H1 (cell line): Measurements from ENCODE around the gene CYP2J2. TPM values are rescaled to one million over a fixed set of nuclear protein-coding genes. Genes with fewer than 3 reads are reported as not detected.

Experiments
- RAD21 ChIP-seq, 2 experiments: IDR thresholded peaks in 1 of 2; conservative IDR thresholded peaks in 1 of 2; 2 replicates each; pipeline ENCODE4 v1.6.1; 2011; ENCODE audit warnings: low read depth in 2 of 2, low read length in 2 of 2, improper control_type of control experiment in 1 of 2, inconsistent platforms in 1 of 2, mild to moderate bottlenecking in 1 of 2, moderate library complexity in 1 of 2
- polyA plus RNA-seq, 7 experiments: library from polyadenylated mRNA; depleted of rRNA in 3 of 7; stranded (reverse) in 5 of 7; unstranded in 2 of 7; fragments of >200 nt in 5 of 7; fragments of 200-250 nt in 2 of 7; gene quantifications; 1 replicate in 5 of 7; 2 replicates in 1 of 7; 4 replicates in 1 of 7; pipeline versions ENCODE4 v1.2.1 to v1.2.3, GENCODE V29; 2011 to 2013; ENCODE audit warnings: missing spikeins in 2 of 7, mixed read lengths in 2 of 7
- total RNA-seq: library from RNA; stranded (reverse); fragmentation: NEBNext Ultra II Directional; extraction: Animal tissue kit (Norgen Biotek cat#: 25700); gene quantifications from 2 replicates; pipeline ENCODE4 v1.2.1, GENCODE V29; 2021

The CYP2J2 gene
- total and polyA plus RNA-seq, 2 of the 8 experiments (the other 6 are each of a cell fraction or from before 2014, with no cell fraction given): 0.59 to 2.1 TPM

DNA sequence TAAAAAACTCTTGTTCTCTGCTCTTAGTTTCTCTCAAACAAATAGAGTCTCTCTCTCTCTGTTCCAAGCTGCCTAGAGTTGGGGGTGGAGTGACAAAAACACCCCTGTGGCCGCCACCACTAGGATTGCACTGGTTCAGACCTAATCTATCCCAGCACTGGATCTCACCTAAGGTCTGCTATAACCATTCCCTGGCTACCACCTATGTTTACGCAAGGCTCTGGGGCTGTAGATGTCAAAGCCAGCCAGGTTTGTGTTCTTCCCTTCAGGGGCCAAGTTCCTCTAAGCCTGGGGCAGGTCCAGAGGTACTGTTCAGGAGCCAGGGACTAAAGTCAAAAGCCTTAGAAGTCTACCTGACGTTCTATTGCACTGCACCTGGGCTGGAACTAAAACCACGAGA is 12.8 kb upstream of the CYP2J2 start (continued):
- TF ChIP-seq RAD21 (IDR thresholded peaks at IDR 0.05 in 1 of 2, conservative IDR thresholded peaks at IDR 0.05 in 1 of 2; ENCODE audit: low read depth in 2 of 2, low read length in 2 of 2): no peak
- TF ChIP-seq, all 59 proteins: peak for 0
